ENCODE results near the gene MPL.
A peak's percentile ranks its signal among the peaks of the same experiment; 100 is the strongest.
"Not testable (repeated sequence)": the region's sequence is repeated elsewhere in the genome, so short reads cannot be mapped to it uniquely, and the experiment has no call there.

The MPL gene

DNA sequence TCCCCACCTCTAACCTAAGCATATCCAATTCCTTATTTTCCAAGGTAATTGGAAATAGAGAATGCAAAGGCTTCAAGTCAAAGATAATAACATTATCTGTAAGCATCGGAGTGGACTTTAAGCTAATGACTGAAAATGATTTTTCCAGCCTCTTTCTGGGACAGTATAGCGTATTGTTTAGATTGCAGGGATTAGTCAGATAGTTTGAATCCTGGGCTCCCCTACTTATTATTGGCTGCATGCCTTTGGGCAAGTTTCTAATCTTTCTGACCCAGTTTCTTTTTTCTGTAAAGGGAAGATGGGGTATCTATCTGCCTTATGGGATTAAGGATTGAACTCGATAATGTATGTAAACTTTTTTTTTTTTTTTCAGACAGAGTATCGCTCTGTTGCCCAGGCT is 19.6 kb downstream of the MPL start:
- no peak for DNase-seq (ENCODE audit: low spot score)

- DNase-seq (ENCODE audit: low spot score): peak; percentile 30
Observed at GRCh38 chr1:43358121-43358745, 20.6 kb downstream of the MPL start.

GRCh38 chr1:43358746-43359693 is 21.4 kb downstream of the MPL start, which contains the start of gene CDC20:
Gene CDC20 (plus strand): TSS chr1:43358981. CDS start chr1:43359216, 235 bp downstream.
- DNase-seq (ENCODE audit: low spot score): peak; percentile 97

DNA sequence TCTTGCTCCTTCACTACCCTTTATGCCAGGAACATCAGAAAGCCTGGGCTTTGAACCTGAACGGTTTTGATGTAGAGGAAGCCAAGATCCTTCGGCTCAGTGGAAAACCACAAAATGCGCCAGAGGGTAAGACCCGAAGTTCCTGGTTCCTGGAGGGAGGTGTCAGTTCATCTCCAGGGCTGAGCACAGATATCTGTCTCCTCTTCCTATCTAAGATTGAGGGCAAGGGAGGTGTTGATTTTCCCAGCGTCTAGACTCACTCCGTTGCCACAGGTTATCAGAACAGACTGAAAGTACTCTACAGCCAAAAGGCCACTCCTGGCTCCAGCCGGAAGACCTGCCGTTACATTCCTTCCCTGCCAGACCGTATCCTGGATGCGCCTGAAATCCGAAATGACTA is 22.1 kb downstream of the MPL start:
- DNase-seq (ENCODE audit: low spot score): no peak

- DNase-seq (ENCODE audit: low spot score): no peak
Observed at GRCh38 chr1:43360616-43361015, 23.0 kb downstream of the MPL start.

DNA sequence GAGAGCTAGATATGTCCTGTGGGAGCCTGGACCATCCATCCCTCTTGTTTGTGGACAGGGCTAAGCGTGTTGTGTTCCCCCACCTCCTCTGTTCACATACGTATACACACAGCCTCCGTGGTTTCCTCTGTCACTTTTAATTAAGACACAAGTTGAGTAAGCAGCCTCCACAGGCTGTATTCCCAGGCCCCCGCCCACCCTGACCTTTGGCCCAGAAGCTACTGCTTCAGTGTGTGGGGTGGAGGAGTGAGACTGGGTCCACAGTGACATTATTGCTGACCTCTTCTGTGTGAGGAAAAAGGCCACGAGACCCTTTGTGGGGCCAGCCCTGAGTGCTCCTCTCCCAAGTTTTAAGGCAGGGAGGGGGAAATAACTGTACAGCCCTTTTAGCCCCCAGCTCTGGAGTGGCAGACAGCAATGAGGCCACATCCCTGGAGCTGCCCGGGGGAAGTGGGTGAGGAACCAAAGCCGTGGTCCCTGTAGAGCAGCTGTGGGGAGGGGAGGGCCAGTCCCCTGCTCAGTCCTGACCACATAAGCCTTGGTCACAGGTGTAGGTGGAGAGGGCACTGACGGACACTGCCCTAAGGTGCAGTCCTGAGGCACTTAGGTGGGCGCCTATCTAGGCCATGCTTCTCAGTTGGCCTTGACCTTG is 25.8 kb downstream of the MPL start:
- DNase-seq (ENCODE audit: low spot score): no peak

DNA sequence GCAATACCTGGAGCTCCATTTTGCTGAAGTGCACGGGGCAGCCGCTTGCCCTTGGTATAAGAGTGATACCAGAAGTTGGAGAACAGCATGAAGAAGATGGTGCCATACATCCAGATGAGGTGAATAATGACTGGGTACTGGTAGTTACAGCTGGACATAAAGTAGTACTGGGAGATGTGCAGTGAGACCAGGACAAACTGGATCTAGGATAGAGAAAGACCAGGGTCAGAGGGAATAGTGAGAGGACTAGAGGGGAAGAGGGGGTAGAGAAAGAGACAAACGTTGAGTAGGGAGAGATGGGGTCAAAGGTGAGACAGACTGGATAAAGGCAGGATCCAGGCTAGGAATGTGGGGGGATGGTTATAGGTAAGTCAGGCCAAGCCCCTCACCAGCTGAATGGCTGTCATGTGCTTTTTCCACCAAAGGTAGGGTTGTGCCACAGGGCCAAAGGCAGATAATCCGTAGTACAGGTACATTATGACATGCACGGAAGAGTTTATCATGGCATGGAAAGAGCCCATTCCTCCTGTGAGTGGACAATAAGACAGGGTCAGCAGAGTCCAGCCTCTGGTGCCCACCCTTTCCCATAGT is 26.4 kb downstream of the MPL start:
- DNase-seq (ENCODE audit: low spot score): no peak

DNA sequence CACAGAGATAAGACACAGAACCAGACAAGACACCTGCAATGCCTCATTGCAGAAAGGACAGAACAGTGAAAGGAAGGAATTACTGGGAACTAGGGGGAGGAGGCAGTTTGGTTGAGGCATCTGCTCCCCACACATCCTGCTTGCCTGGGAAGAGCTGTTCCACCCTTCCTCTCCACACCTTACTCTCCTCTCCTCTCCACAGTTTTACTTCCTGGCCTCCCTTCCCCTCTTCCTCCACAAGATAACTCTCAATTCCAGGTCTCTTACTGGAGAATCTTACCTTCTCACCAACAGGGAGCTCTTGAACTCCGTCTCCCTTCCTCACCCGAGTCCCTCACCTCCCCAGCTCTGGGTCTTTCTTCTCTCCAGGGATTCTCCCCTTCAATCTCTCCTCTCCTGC is 28.1 kb downstream of the MPL start:
- DNase-seq (ENCODE audit: low spot score): no peak

GRCh38 chr1:43366179-43366578 is 28.6 kb downstream of the MPL start:
- DNase-seq (ENCODE audit: low spot score): no peak

DNA sequence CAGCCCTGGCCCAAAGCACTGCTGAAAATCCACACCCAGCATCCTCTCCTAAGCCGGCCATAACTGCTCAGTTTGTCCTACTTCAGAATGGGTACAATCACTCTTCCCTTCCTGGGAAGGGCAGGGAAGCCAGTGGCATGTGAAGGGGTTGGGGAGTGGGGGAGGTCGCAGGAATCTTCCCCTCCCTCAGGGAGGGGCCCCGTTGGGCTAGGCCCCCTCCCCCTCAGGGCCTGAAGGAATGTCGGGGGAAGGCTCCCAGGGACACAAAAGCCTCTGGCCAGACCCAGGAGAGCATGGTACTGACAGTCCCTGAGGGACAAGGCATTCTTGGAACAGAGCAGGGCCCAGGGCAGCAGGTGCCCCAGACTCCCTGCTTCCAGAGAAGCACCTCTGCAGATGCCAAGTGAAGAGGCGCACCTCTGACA is 29.0 kb downstream of the MPL start:
- no peak for DNase-seq (ENCODE audit: low spot score)

DNA sequence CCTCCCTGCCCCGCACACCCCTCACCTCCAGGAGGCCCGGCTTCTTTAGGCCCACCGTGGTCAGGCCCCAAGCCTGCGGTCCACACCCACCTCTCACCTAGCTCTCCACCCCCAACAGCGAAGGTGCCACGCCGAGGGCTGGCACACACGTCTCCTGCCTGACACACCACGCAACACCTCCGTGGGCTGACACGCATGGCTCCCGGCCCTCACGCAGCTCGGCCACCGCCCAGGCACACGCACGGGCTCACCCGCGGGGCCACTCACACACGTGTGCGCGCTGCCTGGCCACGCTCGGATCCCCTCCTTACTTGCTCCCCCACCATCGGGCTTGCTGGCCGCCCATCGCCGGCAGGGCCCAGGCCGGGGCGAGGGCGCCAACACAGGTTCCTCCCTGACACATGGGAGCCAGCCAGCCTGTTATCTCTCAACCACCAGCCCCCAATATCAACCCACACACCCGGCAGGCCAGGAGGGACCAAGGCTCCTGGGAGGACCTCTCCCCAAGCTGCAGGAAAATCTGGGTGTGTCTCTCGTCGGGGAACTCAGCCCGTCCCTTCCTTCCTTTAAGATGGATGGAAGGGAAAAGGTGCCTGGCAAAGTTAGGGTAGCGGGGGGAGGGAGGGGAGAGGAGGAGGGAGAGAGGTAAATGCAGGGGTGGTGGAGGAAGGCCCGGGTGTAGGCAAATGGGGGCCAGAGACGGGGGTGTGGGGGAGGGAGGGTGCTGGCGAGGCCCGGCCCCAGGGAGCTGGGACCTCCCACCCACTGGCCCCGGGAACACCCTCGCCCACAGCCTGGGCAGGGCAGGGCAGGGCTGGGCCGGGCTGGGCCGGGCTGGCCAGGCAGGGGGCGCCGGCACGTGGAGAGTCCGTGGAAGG is 29.6 kb downstream of the MPL start:
- DNase-seq (ENCODE audit: low spot score): peak; percentile 48

DNA sequence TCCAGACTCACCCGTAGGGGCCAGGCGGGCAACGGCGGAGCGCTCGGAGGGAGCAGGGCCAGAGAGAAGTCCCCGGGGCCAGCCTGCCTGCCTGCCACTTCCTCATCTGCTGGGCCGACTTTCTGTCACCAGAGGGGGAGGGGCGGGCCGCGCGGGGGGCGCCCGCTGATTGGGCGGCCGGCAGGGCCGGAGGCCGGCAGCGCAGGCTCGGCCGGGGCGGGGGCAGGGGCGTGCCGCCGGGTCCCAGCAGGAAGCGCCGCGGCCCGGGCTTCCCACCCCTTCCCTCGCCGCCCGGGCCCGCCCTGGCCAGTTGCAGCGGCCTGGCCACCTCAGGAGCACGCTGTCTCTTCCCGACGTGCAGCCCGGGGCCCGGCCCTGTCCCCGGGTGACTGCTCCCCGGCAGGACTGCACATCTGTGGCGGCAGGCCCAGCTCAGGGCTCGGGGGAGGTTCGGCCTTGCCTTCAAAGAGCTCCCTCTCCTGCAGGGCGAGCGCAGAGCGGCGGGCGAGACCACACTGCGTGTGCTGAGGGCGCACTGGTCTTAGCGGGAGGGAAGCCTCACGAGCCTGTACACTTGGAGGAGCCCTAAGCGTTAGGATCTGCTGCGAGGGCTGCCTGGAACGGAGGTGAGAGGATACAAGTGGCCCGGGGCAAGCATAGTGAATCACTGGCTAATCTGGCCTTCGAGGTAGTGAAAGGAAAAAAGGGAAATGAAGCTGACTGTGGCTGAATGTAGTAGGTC is 30.5 kb downstream of the MPL start, which contains the start of gene ELOVL1:
Gene ELOVL1, minus strand, starts transcription at position 108 of the 742 bp plus-strand sequence. CDS start 2,402 bp downstream, outside the sequence.
- peak; percentile 98 for DNase-seq (ENCODE audit: low spot score)

GRCh38 chr1:43368646-43369020 is 31.0 kb downstream of the MPL start:
- no peak for DNase-seq (ENCODE audit: low spot score)

GRCh38 chr1:43369779-43370178 is 32.2 kb downstream of the MPL start:
- not testable (repeated sequence) for DNase-seq (ENCODE audit: low spot score)

GRCh38 chr1:43370564-43370963 is 32.9 kb downstream of the MPL start:
- no peak for DNase-seq (ENCODE audit: low spot score)

- DNase-seq (ENCODE audit: low spot score): no peak
Observed at GRCh38 chr1:43372172-43372571, 34.6 kb downstream of the MPL start.

- DNase-seq (ENCODE audit: low spot score): peak; percentile 78
Observed at GRCh38 chr1:43373066-43373940, 35.7 kb downstream of the MPL start.

DNA sequence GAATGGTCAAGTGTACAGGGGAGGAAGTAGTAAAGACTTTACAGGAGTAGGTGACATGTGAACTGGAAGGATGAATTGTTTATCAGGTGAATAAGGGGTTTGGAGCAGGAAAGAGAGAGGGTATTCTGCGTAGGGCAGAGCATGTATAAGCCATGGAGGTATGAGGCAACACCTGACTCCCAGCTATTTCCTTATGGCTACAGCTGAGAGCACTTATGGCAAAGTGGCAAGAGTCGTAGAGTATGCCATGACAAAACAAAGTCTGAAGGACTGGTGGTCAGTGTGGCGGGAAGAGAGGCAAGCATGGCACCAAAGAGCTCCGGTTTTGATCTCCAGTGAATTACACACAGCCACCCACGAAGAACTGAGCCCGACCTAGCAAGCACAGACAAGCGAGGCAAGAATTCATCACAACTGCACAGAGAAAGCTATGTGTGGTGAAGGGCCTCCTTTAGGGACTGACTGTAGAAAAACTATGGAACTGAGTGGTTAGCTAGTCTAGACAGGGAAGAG is 39.2 kb downstream of the MPL start:
- no peak for DNase-seq (ENCODE audit: low spot score)

- DNase-seq (ENCODE audit: low spot score): no peak
Observed at GRCh38 chr1:43377831-43378230, 40.2 kb downstream of the MPL start.

Data from AG20443 (cell line).